Keratinocyte (primary cell): Measurements from ENCODE around the gene SCP2. TPM values are rescaled to one million over a fixed set of nuclear protein-coding genes. Genes with fewer than 3 reads are reported as not detected.

ENCODE experiments used
- DNase-seq: peaks from one replicate; pipeline ENCODE4 v3.0.0-alpha.2; 2011; ENCODE audit warnings: low read depth, missing footprints, low spot score
- FAIRE-seq: peaks from 2 replicates; lab custom pipeline; 2011; peaks lifted over from hg19 to GRCh38; lab: Jason Lieb, UNC
- H2AFZ ChIP-seq: 2 replicates; pipeline ENCODE4 v1.6.0; 2012; ENCODE audit warnings: low read length, control low read depth, inconsistent platforms; ENCODE audit not compliant: control insufficient read depth
- H3K27ac ChIP-seq: 2 replicates; pipeline ENCODE4 v1.5.1; 2011; ENCODE audit warnings: low read length; ENCODE audit not compliant: control insufficient read depth, insufficient read depth
- H3K27me3 ChIP-seq: 3 replicates; pipeline ENCODE4 v1.6.0; 2011; ENCODE audit warnings: low read length; ENCODE audit not compliant: control insufficient read depth, insufficient read depth; ENCODE audit errors: extremely low read depth
- H3K36me3 ChIP-seq, 2 experiments: 2 replicates in 1 of 2; 3 replicates in 1 of 2; pipeline ENCODE4 v1.5.1; 2011; ENCODE audit warnings: low read length in 2 of 2, mild to moderate bottlenecking in 1 of 2; ENCODE audit not compliant: control insufficient read depth in 2 of 2, insufficient read depth in 2 of 2; ENCODE audit errors: extremely low read depth in 1 of 2
- H3K4me1 ChIP-seq: 3 replicates; pipeline ENCODE4 v1.5.1; 2011; ENCODE audit warnings: low read length; ENCODE audit not compliant: control insufficient read depth, insufficient read depth; ENCODE audit errors: extremely low read depth
- H3K4me2 ChIP-seq: 3 replicates; pipeline ENCODE4 v1.6.0; 2011; ENCODE audit warnings: low read depth, low read length; ENCODE audit not compliant: control insufficient read depth, insufficient read depth; ENCODE audit errors: extremely low read depth
- H3K4me3 ChIP-seq, 3 experiments: fragments of 200-600 bp in 1 of 3; sonication (generic) in 1 of 3; 2 replicates in 2 of 3; 3 replicates in 1 of 3; pipeline ENCODE4 v1.5.1; 2011 to 2016; ENCODE audit warnings: low read length in 3 of 3, mild to moderate bottlenecking in 3 of 3, control low read depth in 2 of 3, inconsistent platforms in 1 of 3, low read depth in 1 of 3, mixed read lengths in 1 of 3, mixed run types in 1 of 3, moderate library complexity in 1 of 3; ENCODE audit not compliant: control insufficient read depth in 2 of 3, insufficient read depth in 2 of 3; ENCODE audit errors: extremely low read depth in 1 of 3
- H3K79me2 ChIP-seq: 2 replicates; pipeline ENCODE4 v1.6.0; 2012; ENCODE audit warnings: low read length; ENCODE audit not compliant: control insufficient read depth, insufficient read depth
- H3K9ac ChIP-seq: 3 replicates; pipeline ENCODE4 v1.6.0; 2011; ENCODE audit warnings: low read length; ENCODE audit not compliant: control insufficient read depth, insufficient read depth; ENCODE audit errors: extremely low read depth
- H3K9me1 ChIP-seq: 3 replicates; pipeline ENCODE4 v1.6.0; 2011; ENCODE audit warnings: low read length; ENCODE audit not compliant: control insufficient read depth, insufficient read depth; ENCODE audit errors: extremely low read depth
- H3K9me3 ChIP-seq: 2 replicates; pipeline ENCODE4 v1.5.1; 2012; ENCODE audit warnings: low read depth, low read length; ENCODE audit not compliant: control insufficient read depth
- H4K20me1 ChIP-seq: 3 replicates; pipeline ENCODE4 v1.6.0; 2011; ENCODE audit warnings: low read length; ENCODE audit not compliant: control insufficient read depth, insufficient read depth; ENCODE audit errors: extremely low read depth
- CTCF ChIP-seq, 3 experiments: IDR thresholded peaks in 1 of 3; conservative IDR thresholded peaks in 1 of 3; optimal IDR thresholded peaks in 1 of 3; 2 replicates in 2 of 3; 3 replicates in 1 of 3; pipeline versions ENCODE3 to v1.5.1; 2011; ENCODE audit warnings: low read length in 3 of 3, mild to moderate bottlenecking in 3 of 3, moderate library complexity in 2 of 3, control low read depth in 1 of 3, inconsistent platforms in 1 of 3; ENCODE audit not compliant: insufficient read depth in 2 of 3; ENCODE audit errors: extremely low read depth in 1 of 3
- EZH2 ChIP-seq: IDR thresholded peaks from one replicate; pipeline ENCODE4 v1.6.1; 2012; ENCODE audit warnings: inconsistent platforms, mild to moderate bottlenecking, low read length, moderate library complexity
- dilution Hi-C: fragments of 300-500 bp; cut with MboI; formaldehyde crosslinking; loops from one replicate; pipeline ENCODE4 v1.7.0; 2020; ENCODE audit warnings: low sequenced_read_pairs; ENCODE audit not compliant: extremely low pct_ligation_motif_present
- polyA plus RNA-seq, 5 experiments: library from polyadenylated mRNA; depleted of rRNA in 3 of 5; stranded (reverse) in 3 of 5; stranded (forward) in 1 of 5; unstranded in 1 of 5; fragments of >200 nt; gene quantifications; 1 replicate in 1 of 5; 2 replicates in 3 of 5; 3 replicates in 1 of 5; pipeline versions ENCODE4 v1.2.1 to v1.2.3, GENCODE V29; 2011 to 2012; ENCODE audit warnings: missing spikeins in 2 of 5, low read depth in 1 of 5, low replicate concordance in 1 of 5

SCP2 gene
- polyA plus RNA-seq, 1 donor (not counting 4 experiments of a cell fraction or from before 2014, with no cell fraction given), result 116 TPM

- Histone ChIP-seq H3K79me2 (no peaks in the 10 kb centered on the region), H3K36me3 (no peaks in the 10 kb centered on the region), H3K9me3 (no peaks in the 10 kb centered on the region), H3K27me3 (no peaks in the 10 kb centered on the region), H3K4me3 (no peak overlapping the region), H3K4me2 (no peak overlapping the region), H2AFZ (no peak overlapping the region), H3K9ac (no peak overlapping the region), H3K4me1 (no peaks in the 10 kb centered on the region), H3K9me1 (no peaks in the 10 kb centered on the region), H3K27ac (no peak overlapping the region), H4K20me1 (no peaks in the 10 kb centered on the region)
- DNase-seq, result no peak
- dilution Hi-C loops, result no loop called here
- FAIRE-seq, result no peak
- no peak for TF ChIP-seq CTCF (optimal IDR thresholded peaks at IDR 0.05 in 1 of 3, IDR thresholded peaks at IDR 0.05 in 1 of 3, conservative IDR thresholded peaks at IDR 0.05 in 1 of 3; ENCODE audit: extremely low read depth in 1 of 3, insufficient read depth in 2 of 3, low read length in 3 of 3)
- TF ChIP-seq EZH2, result no peak
These were observed 157.5 kb downstream of the SCP2 start for GRCh38 chr1:53084589-53084971.

DNA sequence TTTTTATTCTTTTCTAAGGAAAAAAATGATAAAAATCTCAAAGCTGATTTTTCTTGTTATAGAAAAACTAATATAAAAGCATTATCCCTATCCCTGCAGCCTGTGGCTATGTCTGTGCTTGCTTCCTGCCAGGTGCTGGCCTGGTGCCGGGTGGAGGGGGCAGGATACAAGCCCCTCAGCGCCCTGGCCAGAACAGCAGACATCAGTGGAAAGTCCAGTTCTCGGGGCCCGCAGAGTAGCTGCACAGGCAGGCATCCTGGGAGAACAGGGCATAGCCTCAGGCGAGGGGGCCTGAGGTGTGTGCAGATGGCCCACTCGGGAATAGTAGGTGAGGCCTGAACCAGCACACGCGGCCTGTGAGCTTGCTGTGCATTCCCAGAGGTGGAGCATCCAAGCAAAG lies 158.3 kb downstream of the SCP2 start:
- dilution Hi-C loops, result no loop called here
- H3K9me1 ChIP-seq, result no peaks in the 10 kb centered on the region
- H3K4me2 ChIP-seq, result no peak overlapping the region
- H2AFZ ChIP-seq, result no peak overlapping the region
- no peak for TF ChIP-seq EZH2
- TF ChIP-seq CTCF (optimal IDR thresholded peaks at IDR 0.05 in 1 of 3, IDR thresholded peaks at IDR 0.05 in 1 of 3, conservative IDR thresholded peaks at IDR 0.05 in 1 of 3; ENCODE audit: extremely low read depth in 1 of 3, insufficient read depth in 2 of 3, low read length in 3 of 3), result no peak
- DNase-seq (no peak), FAIRE-seq (no peak)
- H3K9me3 ChIP-seq, result no peaks in the 10 kb centered on the region
- H3K9ac ChIP-seq, result no peak overlapping the region
- H3K79me2 ChIP-seq, result no peaks in the 10 kb centered on the region
- no peaks in the 10 kb centered on the region for H3K4me1 ChIP-seq
- no peaks in the 10 kb centered on the region for H4K20me1 ChIP-seq
- H3K27ac ChIP-seq, result no peak overlapping the region
- H3K27me3 ChIP-seq, result no peaks in the 10 kb centered on the region
- H3K4me3 ChIP-seq, result no peak overlapping the region
- H3K36me3 ChIP-seq, result no peaks in the 10 kb centered on the region
